ENCODE data around the gene GRIK2. TPM values are rescaled to one million over a fixed set of nuclear protein-coding genes. Genes with fewer than 3 reads are reported as not detected.

The GRIK2 gene
- total RNA-seq, 1 experiment from 2014 or later, result 0.70 TPM

DNA sequence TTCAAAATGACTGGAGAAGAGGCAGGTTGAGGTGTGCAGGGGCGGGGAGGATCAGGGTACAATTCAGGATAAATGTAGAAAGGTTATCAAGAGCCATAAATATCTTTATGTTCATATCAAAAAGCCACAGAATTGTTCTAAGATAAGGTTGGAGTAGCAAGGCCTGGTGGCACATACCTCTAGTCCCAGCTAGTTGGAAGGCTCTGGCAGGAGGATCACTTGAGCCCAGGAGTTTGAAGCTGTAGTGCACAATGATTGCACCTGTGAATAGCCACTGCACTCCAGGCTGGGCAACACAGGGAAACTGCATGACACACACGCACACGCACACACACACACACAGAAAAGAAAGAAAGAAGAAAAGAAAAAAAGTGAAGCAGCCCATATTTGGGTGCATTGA is 194.8 kb downstream of the GRIK2 start:
- no peak overlapping the region for H2BK5ac ChIP-seq (ENCODE audit: insufficient read length, low read length)
- H2BK15ac ChIP-seq (ENCODE audit: low read depth, low read length), result no peak overlapping the region
- Mint-ChIP-seq H3K9me3 (no peaks in the 10 kb centered on the region), H3K4me1 (no peaks in the 10 kb centered on the region), H3K36me3 (ENCODE audit: insufficient read depth in 1 of 3, low read depth in 3 of 3) (no peaks in the 10 kb centered on the region), H3K27ac (no peak overlapping the region), H3K4me3 (no peak overlapping the region), H3K27me3 (ENCODE audit: low read depth) (no peaks in the 10 kb centered on the region)
- no CpG with 5 or more reads among the region's 3 CpGs for WGBS (ENCODE audit: extremely low coverage, insufficient read length, low lambda C conversion rate)
- no peak overlapping the region for H3K9ac ChIP-seq (ENCODE audit: extremely low read depth, insufficient read length, low read length)
- no peaks in the 10 kb centered on the region for H4K20me1 ChIP-seq (ENCODE audit: control insufficient read depth, insufficient read depth, insufficient read length)
- no peaks in the 10 kb centered on the region for H3K79me1 ChIP-seq (ENCODE audit: insufficient read depth, low read depth, low read length, poor library complexity, severe bottlenecking)
- no peak overlapping the region for H3K23ac ChIP-seq (ENCODE audit: insufficient read length, low read depth, low read length)
- H4K5ac ChIP-seq (ENCODE audit: insufficient read length, low read depth, low read length), result no peak overlapping the region
- H3K14ac ChIP-seq (ENCODE audit: insufficient read depth, low read length), result no peak overlapping the region
- H3K56ac ChIP-seq (ENCODE audit: insufficient read length, low read depth, low read length), result no peak overlapping the region
- no peak overlapping the region for H2BK20ac ChIP-seq (ENCODE audit: low read depth, low read length, poor library complexity, severe bottlenecking)
- H2BK12ac ChIP-seq (ENCODE audit: insufficient read length, low read depth, low read length), result no peak overlapping the region
- no peak overlapping the region for H3K4ac ChIP-seq (ENCODE audit: low read depth, low read length)
- no peaks in the 10 kb centered on the region for H3K23me2 ChIP-seq (ENCODE audit: insufficient read length, low read depth, low read length, poor library complexity, severe bottlenecking)
- no peak overlapping the region for H3T11ph ChIP-seq (ENCODE audit: low read length)
- no peak overlapping the region for H3K27ac ChIP-seq (ENCODE audit: insufficient read length, low read depth, low read length)
- no peak overlapping the region for H2AK5ac ChIP-seq (ENCODE audit: insufficient read length, low read length)
- DNase-seq, result no peak
- H4K91ac ChIP-seq (ENCODE audit: insufficient read length, low read depth, low read length), result no peak overlapping the region
- H3K4me1 ChIP-seq (ENCODE audit: insufficient read depth, low read length), result no peaks in the 10 kb centered on the region
- TF ChIP-seq, protein P1, sequence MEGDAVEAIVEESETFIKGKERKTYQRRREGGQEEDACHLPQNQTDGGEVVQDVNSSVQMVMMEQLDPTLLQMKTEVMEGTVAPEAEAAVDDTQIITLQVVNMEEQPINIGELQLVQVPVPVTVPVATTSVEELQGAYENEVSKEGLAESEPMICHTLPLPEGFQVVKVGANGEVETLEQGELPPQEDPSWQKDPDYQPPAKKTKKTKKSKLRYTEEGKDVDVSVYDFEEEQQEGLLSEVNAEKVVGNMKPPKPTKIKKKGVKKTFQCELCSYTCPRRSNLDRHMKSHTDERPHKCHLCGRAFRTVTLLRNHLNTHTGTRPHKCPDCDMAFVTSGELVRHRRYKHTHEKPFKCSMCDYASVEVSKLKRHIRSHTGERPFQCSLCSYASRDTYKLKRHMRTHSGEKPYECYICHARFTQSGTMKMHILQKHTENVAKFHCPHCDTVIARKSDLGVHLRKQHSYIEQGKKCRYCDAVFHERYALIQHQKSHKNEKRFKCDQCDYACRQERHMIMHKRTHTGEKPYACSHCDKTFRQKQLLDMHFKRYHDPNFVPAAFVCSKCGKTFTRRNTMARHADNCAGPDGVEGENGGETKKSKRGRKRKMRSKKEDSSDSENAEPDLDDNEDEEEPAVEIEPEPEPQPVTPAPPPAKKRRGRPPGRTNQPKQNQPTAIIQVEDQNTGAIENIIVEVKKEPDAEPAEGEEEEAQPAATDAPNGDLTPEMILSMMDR (conservative IDR thresholded peaks at IDR 0.05), result no peak
- no peak overlapping the region for H2BK120ac ChIP-seq (ENCODE audit: low read depth, low read length, poor library complexity, severe bottlenecking)
- H2AFZ ChIP-seq (ENCODE audit: low read length), result no peak overlapping the region
- H4K8ac ChIP-seq (replicated peaks; ENCODE audit: insufficient read length, low read depth, low read length), result no peak overlapping the region
- no peaks in the 10 kb centered on the region for H3K27me3 ChIP-seq (ENCODE audit: insufficient read depth, low read length)
- H3K79me2 ChIP-seq (ENCODE audit: insufficient read depth, low read length), result no peaks in the 10 kb centered on the region
- no peak overlapping the region for H3K18ac ChIP-seq (ENCODE audit: insufficient read length, low read depth, low read length)
- no peak overlapping the region for H3K4me2 ChIP-seq (ENCODE audit: insufficient read depth, insufficient read length, low read length)
- H3K9me3 ChIP-seq (ENCODE audit: control insufficient read depth, low read depth, low read length), result no peaks in the 10 kb centered on the region

All from H9 (cell line).